Measurements from ENCODE around the gene GGT7. TPM values are rescaled to one million over a fixed set of nuclear protein-coding genes. Genes with fewer than 3 reads are reported as not detected.

GGT7 gene
- total RNA-seq, 2 experiments from 2014 or later: 1.8 to 2.7 TPM

DNA sequence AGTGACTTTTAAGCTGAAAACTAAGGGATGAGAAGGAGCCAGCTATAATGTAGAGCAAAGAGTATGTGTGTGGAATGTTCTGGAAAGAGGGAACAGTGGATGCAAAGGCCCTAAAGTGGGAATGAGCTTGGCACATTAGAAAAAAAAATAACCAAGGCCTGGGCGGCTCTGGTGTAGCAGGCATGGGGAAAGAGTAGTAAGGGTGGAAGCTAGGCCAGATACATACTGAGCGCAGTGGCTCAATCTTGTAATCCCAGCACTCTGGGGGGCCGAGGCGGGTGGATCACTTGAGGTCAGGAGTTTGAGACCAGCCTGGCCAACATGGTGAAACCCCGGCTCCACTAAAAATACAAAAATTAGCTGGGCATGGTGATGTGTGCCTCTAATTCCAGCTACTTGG, 8.4 kb downstream of the GGT7 start:
- no peak for DNase-seq (ENCODE audit: low spot score)
- Histone ChIP-seq H3K4me1 (ENCODE audit: insufficient read depth, low read length, poor library complexity, severe bottlenecking) (no peaks in the 10 kb centered on the region), H3K36me3 (ENCODE audit: insufficient read depth, low read length) (no peaks in the 10 kb centered on the region), H3K79me2 (ENCODE audit: insufficient read depth, low read depth, low read length) (no peaks in the 10 kb centered on the region), H3K4me2 (ENCODE audit: low read length) (no peak overlapping the region), H2AFZ (ENCODE audit: low read length) (no peak overlapping the region), H3K27ac (ENCODE audit: low read depth, low read length, poor library complexity, severe bottlenecking) (no peak overlapping the region), H4K20me1 (ENCODE audit: insufficient read depth, low read length) (no peaks in the 10 kb centered on the region), H3K9me2 (ENCODE audit: insufficient read depth, low read length) (no peaks in the 10 kb centered on the region), H3K4me3 (ENCODE audit: low read depth, low read length, poor library complexity, severe bottlenecking) (no peak overlapping the region), H3K9me3 (ENCODE audit: low read length) (no peaks in the 10 kb centered on the region)
- ChIA-PET POLR2A (interaction anchor here (1.0 to 1.2 kb wide), 3 partner anchors 8 to 92 kb away, joined by 3 to 4 read pairs (median 4); partner anchors contain the start of genes GSS and MYH7B), CTCF (ENCODE audit: unreplicated experiment) (no interaction called here)
- intact Hi-C loops (cut with micrococcal nuclease; ENCODE audit: unreplicated experiment): no loop called here
- TF ChIP-seq EZH2phosphoT487 (IDR thresholded peaks at IDR 0.05; ENCODE audit: borderline replicate concordance, low read depth, low read length): no peak
- TF ChIP-seq, protein P1, sequence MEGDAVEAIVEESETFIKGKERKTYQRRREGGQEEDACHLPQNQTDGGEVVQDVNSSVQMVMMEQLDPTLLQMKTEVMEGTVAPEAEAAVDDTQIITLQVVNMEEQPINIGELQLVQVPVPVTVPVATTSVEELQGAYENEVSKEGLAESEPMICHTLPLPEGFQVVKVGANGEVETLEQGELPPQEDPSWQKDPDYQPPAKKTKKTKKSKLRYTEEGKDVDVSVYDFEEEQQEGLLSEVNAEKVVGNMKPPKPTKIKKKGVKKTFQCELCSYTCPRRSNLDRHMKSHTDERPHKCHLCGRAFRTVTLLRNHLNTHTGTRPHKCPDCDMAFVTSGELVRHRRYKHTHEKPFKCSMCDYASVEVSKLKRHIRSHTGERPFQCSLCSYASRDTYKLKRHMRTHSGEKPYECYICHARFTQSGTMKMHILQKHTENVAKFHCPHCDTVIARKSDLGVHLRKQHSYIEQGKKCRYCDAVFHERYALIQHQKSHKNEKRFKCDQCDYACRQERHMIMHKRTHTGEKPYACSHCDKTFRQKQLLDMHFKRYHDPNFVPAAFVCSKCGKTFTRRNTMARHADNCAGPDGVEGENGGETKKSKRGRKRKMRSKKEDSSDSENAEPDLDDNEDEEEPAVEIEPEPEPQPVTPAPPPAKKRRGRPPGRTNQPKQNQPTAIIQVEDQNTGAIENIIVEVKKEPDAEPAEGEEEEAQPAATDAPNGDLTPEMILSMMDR (conservative IDR thresholded peaks at IDR 0.05; ENCODE audit: low read length): no peak
- no TSS peak for BruUV-seq (replicated peaks)

DNA sequence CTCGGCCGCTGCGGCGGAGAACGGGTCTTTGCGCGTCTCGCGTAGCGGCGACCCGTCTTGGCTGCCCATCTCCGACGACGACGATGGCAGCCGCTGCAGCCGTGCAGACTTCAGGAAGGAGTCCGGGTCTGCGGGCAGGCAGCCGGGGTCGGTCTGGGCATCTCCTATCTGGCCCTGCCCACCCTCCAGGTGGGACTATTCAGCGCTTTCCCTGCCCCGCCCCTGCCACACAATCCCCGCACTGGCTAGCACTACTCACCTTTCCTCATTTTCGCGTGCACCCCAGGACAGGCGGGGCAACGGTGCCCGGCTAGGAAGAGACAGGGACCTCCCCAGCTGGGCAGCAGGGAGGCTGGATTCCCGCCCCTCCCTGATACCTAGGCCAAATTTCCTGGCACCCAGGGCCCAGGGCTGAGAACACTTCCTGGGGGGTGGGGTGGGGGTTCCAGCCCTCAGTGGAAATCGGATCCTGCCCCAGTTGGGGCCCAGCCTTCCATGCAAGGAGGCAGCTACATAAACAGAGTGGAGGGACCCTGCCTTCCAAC, 9.2 kb downstream of the GGT7 start:
- Histone ChIP-seq H3K9me3 (ENCODE audit: low read length) (no peaks in the 10 kb centered on the region), H3K9me2 (ENCODE audit: insufficient read depth, low read length) (no peaks in the 10 kb centered on the region), H3K4me1 (ENCODE audit: insufficient read depth, low read length, poor library complexity, severe bottlenecking) (no peaks in the 10 kb centered on the region), H3K36me3 (ENCODE audit: insufficient read depth, low read length) (no peaks in the 10 kb centered on the region), H3K4me2 (ENCODE audit: low read length) (no peak overlapping the region), H3K27ac (ENCODE audit: low read depth, low read length, poor library complexity, severe bottlenecking) (no peak overlapping the region), H4K20me1 (ENCODE audit: insufficient read depth, low read length) (no peaks in the 10 kb centered on the region), H3K79me2 (ENCODE audit: insufficient read depth, low read depth, low read length) (no peaks in the 10 kb centered on the region), H2AFZ (ENCODE audit: low read length) (no peak overlapping the region), H3K4me3 (ENCODE audit: low read depth, low read length, poor library complexity, severe bottlenecking) (no peak overlapping the region)
- no TSS peak for BruUV-seq (replicated peaks)
- CTCF ChIA-PET (ENCODE audit: unreplicated experiment): no interaction called here
- POLR2A ChIA-PET: interaction anchor here (1.0 to 1.2 kb wide), 2 partner anchors 8 to 92 kb away, joined by 4 read pairs; partner anchors contain the start of genes GSS and MYH7B
- no peak for DNase-seq (ENCODE audit: low spot score)
- TF ChIP-seq, protein P1 (conservative IDR thresholded peaks at IDR 0.05; ENCODE audit: low read length): no peak
- no peak for TF ChIP-seq EZH2phosphoT487 (IDR thresholded peaks at IDR 0.05; ENCODE audit: borderline replicate concordance, low read depth, low read length)
- intact Hi-C loops (cut with micrococcal nuclease; ENCODE audit: unreplicated experiment): no loop called here

DNA sequence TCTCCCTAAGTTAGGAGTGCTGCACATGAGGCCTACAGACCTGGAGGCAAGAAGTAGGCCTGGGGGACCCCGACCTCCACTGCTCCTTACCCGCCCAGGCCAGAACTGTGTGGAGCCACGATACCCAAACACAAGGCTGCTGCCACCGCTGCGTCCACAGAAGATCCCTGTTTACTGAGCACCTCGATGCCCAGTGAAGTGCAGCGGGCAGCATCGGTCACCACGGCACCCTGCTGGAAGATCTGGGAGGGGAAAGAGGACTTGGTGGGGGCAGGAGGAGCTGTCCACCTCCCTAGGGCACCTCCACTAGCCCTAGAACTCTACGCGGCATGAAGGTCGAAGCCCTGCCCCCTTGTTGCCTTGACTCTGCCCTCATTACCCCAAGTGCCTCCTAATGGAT, 9.9 kb downstream of the GGT7 start:
- Histone ChIP-seq H3K9me2 (ENCODE audit: insufficient read depth, low read length) (no peaks in the 10 kb centered on the region), H3K4me2 (ENCODE audit: low read length) (no peak overlapping the region), H2AFZ (ENCODE audit: low read length) (no peak overlapping the region), H3K36me3 (ENCODE audit: insufficient read depth, low read length) (no peaks in the 10 kb centered on the region), H3K4me3 (ENCODE audit: low read depth, low read length, poor library complexity, severe bottlenecking) (no peak overlapping the region), H3K27ac (ENCODE audit: low read depth, low read length, poor library complexity, severe bottlenecking) (no peak overlapping the region), H3K9me3 (ENCODE audit: low read length) (no peaks in the 10 kb centered on the region), H4K20me1 (ENCODE audit: insufficient read depth, low read length) (no peaks in the 10 kb centered on the region), H3K79me2 (ENCODE audit: insufficient read depth, low read depth, low read length) (no peaks in the 10 kb centered on the region), H3K4me1 (ENCODE audit: insufficient read depth, low read length, poor library complexity, severe bottlenecking) (no peaks in the 10 kb centered on the region)
- DNase-seq (ENCODE audit: low spot score): no peak
- intact Hi-C loops (cut with micrococcal nuclease; ENCODE audit: unreplicated experiment): no loop called here
- CTCF ChIA-PET (ENCODE audit: unreplicated experiment): no interaction called here
- TF ChIP-seq, protein P1 (conservative IDR thresholded peaks at IDR 0.05; ENCODE audit: low read length): no peak
- TF ChIP-seq EZH2phosphoT487 (IDR thresholded peaks at IDR 0.05; ENCODE audit: borderline replicate concordance, low read depth, low read length): no peak
- BruUV-seq (replicated peaks): no TSS peak
- POLR2A ChIA-PET: interaction anchor here (0.6 kb wide), 1 partner anchor 29 kb away, joined by 3 read pairs; no protein-coding TSS in a partner anchor
